K562 (cell line): ENCODE data around the gene HYAL3. TPM values are rescaled to one million over a fixed set of nuclear protein-coding genes. Genes with fewer than 3 reads are reported as not detected.

Source experiments
- ATF7 ChIP-seq: fragments of 450-650 bp; IDR thresholded peaks from 2 replicates; pipeline ENCODE4 v1.7.1; 2014; ENCODE audit warnings: mild to moderate bottlenecking, moderate library complexity
- FOS ChIP-seq: IDR thresholded peaks from 3 replicates; pipeline ENCODE4 v1.6.1; 2011; ENCODE audit not compliant: insufficient read length; ENCODE audit errors: extremely low read depth
- GATAD2A ChIP-seq: fragments of 450-650 bp; IDR thresholded peaks from 2 replicates; pipeline ENCODE4 v1.6.1; 2017
- HDAC2 ChIP-seq: fragments of 450-650 bp; IDR thresholded peaks from 2 replicates; pipeline ENCODE4 v1.6.1; 2016; ENCODE audit warnings: mild to moderate bottlenecking
- KLF6 ChIP-seq: fragments of 250-450 bp; sonication (Bioruptor Pico); IDR thresholded peaks from 2 replicates; pipeline ENCODE4 v1.4.0; 2020; ENCODE audit warnings: mild to moderate bottlenecking, moderate library complexity, borderline replicate concordance
- MAFF ChIP-seq: IDR thresholded peaks from 2 replicates; pipeline ENCODE4 v1.6.1; 2012; ENCODE audit warnings: low read length, improper control_type of control experiment
- PRMT5 ChIP-seq: sonication (generic); formaldehyde crosslinking; IDR thresholded peaks from 2 replicates; pipeline ENCODE4 v1.5.0; 2020; ENCODE audit warnings: missing genetic modification reagents
- RBBP5 ChIP-seq: fragments of 200-600 bp; sonication (generic); IDR thresholded peaks from 2 replicates; pipeline ENCODE4 v1.6.1; 2012; ENCODE audit warnings: borderline replicate concordance, mild to moderate bottlenecking, low read length, control low read depth, inconsistent platforms; ENCODE audit not compliant: insufficient read depth, poor library complexity, severe bottlenecking
- STAT5A ChIP-seq: IDR thresholded peaks from 2 replicates; pipeline ENCODE4 v1.6.1; 2012; ENCODE audit warnings: low read length, inconsistent platforms, borderline replicate concordance
- TAF15 ChIP-seq: fragments of 200-400 bp; formaldehyde crosslinking; IDR thresholded peaks from 2 replicates; pipeline ENCODE4 v1.6.1; 2017; ENCODE audit warnings: mild to moderate bottlenecking, low read depth, low read length, moderate library complexity
- TEAD2 ChIP-seq: fragments of 450-650 bp; IDR thresholded peaks from 2 replicates; pipeline ENCODE4 v1.6.1; 2016; ENCODE audit warnings: missing genetic modification characterization, control low read depth, missing compliant biosample characterization
- ZBTB17 ChIP-seq: fragments of 450-650 bp; formaldehyde crosslinking; IDR thresholded peaks from 2 replicates; pipeline ENCODE4 v1.4.0; 2020; ENCODE audit warnings: mild to moderate bottlenecking
- polyA plus RNA-seq, 8 experiments: library from polyadenylated mRNA; depleted of rRNA in 4 of 8; stranded (reverse) in 5 of 8; unstranded in 3 of 8; fragments of >200 nt; fragmentation: Nextera tagmentation in 2 of 8; fragmentation: Illumina TruSeq in 1 of 8; extraction: Ambion mirVana in 2 of 8; extraction: Trizol in 1 of 8; gene quantifications; 2 replicates each; pipeline versions ENCODE4 v1.2.1 to v1.2.3, GENCODE V29; 2011 to 2014; ENCODE audit warnings: inconsistent platforms in 1 of 8, missing spikeins in 1 of 8
- total RNA-seq, 7 experiments: library from RNA; depleted of rRNA in 6 of 7; stranded (reverse); fragments of >200 nt in 6 of 7; fragmentation: Illumina TruSeq in 2 of 7; extraction: Trizol in 2 of 7; gene quantifications; 2 replicates each; pipeline versions ENCODE4 v1.2.1 to v1.2.3, GENCODE V29; 2011 to 2021; ENCODE audit warnings: low replicate concordance in 1 of 7
- TF ChIP-seq, protein P1 (sequence below): fragments of 450-650 bp; formaldehyde crosslinking; IDR thresholded peaks from 2 replicates; pipeline ENCODE4 v1.4.0; 2020; ENCODE audit warnings: mild to moderate bottlenecking
- TF ChIP-seq, protein P2 (sequence below), 2 experiments: IDR thresholded peaks in 1 of 2; conservative IDR thresholded peaks in 1 of 2; 2 replicates each; pipeline ENCODE4 v1.6.1; 2016; ENCODE audit warnings: low read depth in 2 of 2, mild to moderate bottlenecking in 1 of 2, missing compliant biosample characterization in 1 of 2, missing genetic modification characterization in 1 of 2, moderate library complexity in 1 of 2
- TF ChIP-seq, protein P3 (sequence below): fragments of 450-650 bp; IDR thresholded peaks from one replicate; pipeline ENCODE4 v1.6.1; 2018; ENCODE audit warnings: mild to moderate bottlenecking, moderate library complexity; ENCODE audit not compliant: partially characterized antibody
- TF ChIP-seq, protein P4 (sequence below): IDR thresholded peaks from 3 replicates; pipeline ENCODE4 v1.6.1; 2011; ENCODE audit warnings: borderline replicate concordance, mild to moderate bottlenecking, moderate library complexity; ENCODE audit not compliant: insufficient read length; ENCODE audit errors: extremely low read depth
- TF ChIP-seq, protein P5 (sequence below): fragments of 450-650 bp; IDR thresholded peaks from 2 replicates; pipeline ENCODE4 v1.6.1; 2016; ENCODE audit warnings: borderline replicate concordance

Gene HYAL3
- total and polyA plus RNA-seq, 9 of the 15 experiments (the other 6 are each of a cell fraction or from before 2014, with no cell fraction given), result 0.38 to 9.1 (median 6.8) TPM

DNA sequence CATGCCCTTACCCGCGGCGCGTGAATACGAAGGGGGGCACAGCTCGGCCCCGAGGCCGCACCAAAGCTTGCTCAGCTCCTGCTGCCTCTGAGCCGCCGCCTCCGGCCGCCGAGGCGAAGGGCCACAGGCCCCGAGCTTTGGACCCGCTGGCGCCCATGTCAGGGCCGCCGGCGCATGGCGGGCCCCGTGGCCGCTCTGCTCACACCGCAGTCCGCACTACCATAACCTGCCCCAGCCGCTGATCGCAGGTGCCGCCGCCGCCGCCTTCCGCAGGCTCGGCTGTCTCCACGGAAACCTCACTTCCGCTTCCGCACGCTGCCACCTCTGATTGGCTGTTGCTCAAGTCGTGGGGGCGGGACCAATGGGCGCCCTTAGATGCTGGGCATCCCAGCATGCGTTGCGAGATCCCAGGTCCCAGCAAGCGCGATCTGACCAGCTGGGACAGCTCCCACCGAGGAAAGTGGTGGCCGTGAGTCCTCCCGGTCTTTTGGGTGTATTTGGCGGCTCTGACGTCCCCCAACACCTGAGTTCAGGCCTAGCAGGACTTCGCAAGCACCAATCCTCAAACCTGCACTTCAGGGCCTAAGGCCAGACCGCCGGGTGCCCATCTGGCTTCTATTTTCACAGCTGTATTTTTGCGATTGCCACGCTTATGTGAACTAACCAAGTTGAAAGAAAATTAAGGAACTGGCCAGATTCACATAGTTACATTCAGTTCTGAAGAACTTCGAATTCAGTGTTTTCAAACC is 28.9 kb upstream of the HYAL3 start, which contains the start of gene TUSC2 (continued):
- TF ChIP-seq, protein P1, sequence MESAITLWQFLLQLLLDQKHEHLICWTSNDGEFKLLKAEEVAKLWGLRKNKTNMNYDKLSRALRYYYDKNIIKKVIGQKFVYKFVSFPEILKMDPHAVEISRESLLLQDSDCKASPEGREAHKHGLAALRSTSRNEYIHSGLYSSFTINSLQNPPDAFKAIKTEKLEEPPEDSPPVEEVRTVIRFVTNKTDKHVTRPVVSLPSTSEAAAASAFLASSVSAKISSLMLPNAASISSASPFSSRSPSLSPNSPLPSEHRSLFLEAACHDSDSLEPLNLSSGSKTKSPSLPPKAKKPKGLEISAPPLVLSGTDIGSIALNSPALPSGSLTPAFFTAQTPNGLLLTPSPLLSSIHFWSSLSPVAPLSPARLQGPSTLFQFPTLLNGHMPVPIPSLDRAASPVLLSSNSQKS (CRISPR knock-in tag), result no peak
- TF ChIP-seq HDAC2 (no peak; the same call in 1 of the 2 replicates), FOS (peak; percentile 74), TEAD2 (tag) (no peak), ZBTB17 (CRISPR knock-in tag) (no peak), GATAD2A (no peak), PRMT5 (CRISPR knock-in tag) (no peak), ATF7 (0 out of 2 replicates have a peak, but pooled peaks have one; percentile 41), STAT5A (no peak), MAFF (no peak), TAF15 (no peak), RBBP5 (peak; percentile 60), KLF6 (CRISPR knock-in tag) (no peak)
- TF ChIP-seq, protein P2, sequence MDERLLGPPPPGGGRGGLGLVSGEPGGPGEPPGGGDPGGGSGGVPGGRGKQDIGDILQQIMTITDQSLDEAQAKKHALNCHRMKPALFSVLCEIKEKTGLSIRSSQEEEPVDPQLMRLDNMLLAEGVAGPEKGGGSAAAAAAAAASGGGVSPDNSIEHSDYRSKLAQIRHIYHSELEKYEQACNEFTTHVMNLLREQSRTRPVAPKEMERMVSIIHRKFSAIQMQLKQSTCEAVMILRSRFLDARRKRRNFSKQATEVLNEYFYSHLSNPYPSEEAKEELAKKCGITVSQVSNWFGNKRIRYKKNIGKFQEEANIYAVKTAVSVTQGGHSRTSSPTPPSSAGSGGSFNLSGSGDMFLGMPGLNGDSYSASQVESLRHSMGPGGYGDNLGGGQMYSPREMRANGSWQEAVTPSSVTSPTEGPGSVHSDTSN (CRISPR knock-in tag; IDR thresholded peaks at IDR 0.05; ENCODE audit: low read depth), result no peak
- TF ChIP-seq, protein P2 (tag; conservative IDR thresholded peaks at IDR 0.05; ENCODE audit: low read depth), result no peak
- TF ChIP-seq, protein P3, sequence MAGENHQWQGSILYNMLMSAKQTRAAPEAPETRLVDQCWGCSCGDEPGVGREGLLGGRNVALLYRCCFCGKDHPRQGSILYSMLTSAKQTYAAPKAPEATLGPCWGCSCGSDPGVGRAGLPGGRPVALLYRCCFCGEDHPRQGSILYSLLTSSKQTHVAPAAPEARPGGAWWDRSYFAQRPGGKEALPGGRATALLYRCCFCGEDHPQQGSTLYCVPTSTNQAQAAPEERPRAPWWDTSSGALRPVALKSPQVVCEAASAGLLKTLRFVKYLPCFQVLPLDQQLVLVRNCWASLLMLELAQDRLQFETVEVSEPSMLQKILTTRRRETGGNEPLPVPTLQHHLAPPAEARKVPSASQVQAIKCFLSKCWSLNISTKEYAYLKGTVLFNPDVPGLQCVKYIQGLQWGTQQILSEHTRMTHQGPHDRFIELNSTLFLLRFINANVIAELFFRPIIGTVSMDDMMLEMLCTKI, result no peak
- TF ChIP-seq, protein P4, sequence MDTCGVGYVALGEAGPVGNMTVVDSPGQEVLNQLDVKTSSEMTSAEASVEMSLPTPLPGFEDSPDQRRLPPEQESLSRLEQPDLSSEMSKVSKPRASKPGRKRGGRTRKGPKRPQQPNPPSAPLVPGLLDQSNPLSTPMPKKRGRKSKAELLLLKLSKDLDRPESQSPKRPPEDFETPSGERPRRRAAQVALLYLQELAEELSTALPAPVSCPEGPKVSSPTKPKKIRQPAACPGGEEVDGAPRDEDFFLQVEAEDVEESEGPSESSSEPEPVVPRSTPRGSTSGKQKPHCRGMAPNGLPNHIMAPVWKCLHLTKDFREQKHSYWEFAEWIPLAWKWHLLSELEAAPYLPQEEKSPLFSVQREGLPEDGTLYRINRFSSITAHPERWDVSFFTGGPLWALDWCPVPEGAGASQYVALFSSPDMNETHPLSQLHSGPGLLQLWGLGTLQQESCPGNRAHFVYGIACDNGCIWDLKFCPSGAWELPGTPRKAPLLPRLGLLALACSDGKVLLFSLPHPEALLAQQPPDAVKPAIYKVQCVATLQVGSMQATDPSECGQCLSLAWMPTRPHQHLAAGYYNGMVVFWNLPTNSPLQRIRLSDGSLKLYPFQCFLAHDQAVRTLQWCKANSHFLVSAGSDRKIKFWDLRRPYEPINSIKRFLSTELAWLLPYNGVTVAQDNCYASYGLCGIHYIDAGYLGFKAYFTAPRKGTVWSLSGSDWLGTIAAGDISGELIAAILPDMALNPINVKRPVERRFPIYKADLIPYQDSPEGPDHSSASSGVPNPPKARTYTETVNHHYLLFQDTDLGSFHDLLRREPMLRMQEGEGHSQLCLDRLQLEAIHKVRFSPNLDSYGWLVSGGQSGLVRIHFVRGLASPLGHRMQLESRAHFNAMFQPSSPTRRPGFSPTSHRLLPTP, result no peak
- TF ChIP-seq, protein P5, sequence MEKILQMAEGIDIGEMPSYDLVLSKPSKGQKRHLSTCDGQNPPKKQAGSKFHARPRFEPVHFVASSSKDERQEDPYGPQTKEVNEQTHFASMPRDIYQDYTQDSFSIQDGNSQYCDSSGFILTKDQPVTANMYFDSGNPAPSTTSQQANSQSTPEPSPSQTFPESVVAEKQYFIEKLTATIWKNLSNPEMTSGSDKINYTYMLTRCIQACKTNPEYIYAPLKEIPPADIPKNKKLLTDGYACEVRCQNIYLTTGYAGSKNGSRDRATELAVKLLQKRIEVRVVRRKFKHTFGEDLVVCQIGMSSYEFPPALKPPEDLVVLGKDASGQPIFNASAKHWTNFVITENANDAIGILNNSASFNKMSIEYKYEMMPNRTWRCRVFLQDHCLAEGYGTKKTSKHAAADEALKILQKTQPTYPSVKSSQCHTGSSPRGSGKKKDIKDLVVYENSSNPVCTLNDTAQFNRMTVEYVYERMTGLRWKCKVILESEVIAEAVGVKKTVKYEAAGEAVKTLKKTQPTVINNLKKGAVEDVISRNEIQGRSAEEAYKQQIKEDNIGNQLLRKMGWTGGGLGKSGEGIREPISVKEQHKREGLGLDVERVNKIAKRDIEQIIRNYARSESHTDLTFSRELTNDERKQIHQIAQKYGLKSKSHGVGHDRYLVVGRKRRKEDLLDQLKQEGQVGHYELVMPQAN, result peak; percentile 70
